ENCODE results near the gene RTP2. TPM values are rescaled to one million over a fixed set of nuclear protein-coding genes. Genes with fewer than 3 reads are reported as not detected.

The RTP2 gene
- total and polyA plus RNA-seq, 9 donors, result not detected

DNA sequence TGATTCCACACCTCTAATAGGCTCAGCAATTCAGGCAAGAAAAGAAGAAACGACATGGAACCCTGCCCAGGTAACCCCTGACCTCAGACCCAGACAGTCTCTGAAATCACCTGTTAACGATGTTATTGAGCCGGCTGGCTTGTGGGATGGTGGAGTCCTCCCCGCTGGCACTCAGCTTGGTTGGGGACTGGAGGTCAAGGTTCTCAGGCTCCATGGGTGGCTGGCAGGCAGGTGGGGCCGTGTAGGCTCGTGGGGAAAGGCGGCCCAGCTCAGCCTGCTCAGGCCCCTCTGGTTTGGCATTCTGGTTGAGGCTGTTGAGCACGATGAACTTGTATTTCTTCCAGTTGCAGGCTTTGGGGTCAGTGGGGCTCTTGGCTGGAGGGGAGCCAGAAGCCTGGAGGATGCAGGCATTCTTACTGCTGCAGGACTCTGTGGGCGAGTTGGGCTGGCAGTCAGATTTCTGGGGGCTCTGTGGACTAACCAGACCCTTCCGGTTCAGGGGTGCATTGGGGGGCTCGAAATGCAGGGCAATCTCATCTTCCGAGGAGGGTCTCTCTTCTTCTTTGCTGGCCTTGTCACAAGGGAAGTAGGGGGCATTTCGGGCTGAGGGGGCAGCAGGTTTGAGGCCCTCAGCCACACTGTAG is 26.7 kb upstream of the RTP2 start:
- no peaks in the 10 kb centered on the region for H3K9me3 ChIP-seq (replicated peaks; ENCODE audit: control insufficient read depth, low read depth, low read length)
- peaks cover 3% of the 10 kb centered on the region for H3K4me1 ChIP-seq (ENCODE audit: control insufficient read depth, insufficient read depth, low read length)
- no peak overlapping the region for H3K27ac ChIP-seq (ENCODE audit: low read length)
- no peak overlapping the region for H3K4me3 ChIP-seq (ENCODE audit: low read length)
- 83% methylated on average over 10 of the region's 13 CpGs for WGBS (ENCODE audit: insufficient coverage)
- no peak for DNase-seq
- H3K36me3 ChIP-seq (ENCODE audit: control insufficient read depth, insufficient read depth, low read length), result peaks cover 77% of the 10 kb centered on the region
- H3K27me3 ChIP-seq (ENCODE audit: control insufficient read depth, insufficient read depth, low read length), result no peaks in the 10 kb centered on the region

DNA sequence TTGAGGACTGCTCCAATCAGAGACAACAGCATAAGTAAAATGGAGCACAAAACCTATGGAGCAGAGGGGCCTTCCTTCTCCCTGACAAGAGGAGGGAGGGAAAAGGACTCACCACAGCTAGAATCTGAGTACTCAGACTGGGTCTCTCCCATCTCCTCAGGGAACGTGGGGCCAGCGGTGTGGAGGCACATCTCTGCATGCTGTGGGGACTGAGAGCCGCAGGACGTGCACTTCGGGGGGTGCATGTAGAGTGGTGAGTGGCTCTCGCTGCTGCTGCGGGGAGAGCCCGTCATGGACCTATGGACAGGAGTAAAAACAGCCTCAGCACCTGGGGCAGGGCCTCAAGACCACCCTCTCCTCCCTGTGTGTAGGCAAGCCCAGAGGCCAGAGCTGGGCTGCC is 25.9 kb upstream of the RTP2 start:
- Histone ChIP-seq H3K36me3 (ENCODE audit: control insufficient read depth, insufficient read depth, low read length) (peaks cover 73% of the 10 kb centered on the region), H3K27ac (ENCODE audit: low read length) (no peak overlapping the region), H3K4me1 (ENCODE audit: control insufficient read depth, insufficient read depth, low read length) (peaks cover 3% of the 10 kb centered on the region), H3K4me3 (ENCODE audit: low read length) (no peak overlapping the region), H3K9me3 (replicated peaks; ENCODE audit: control insufficient read depth, low read depth, low read length) (no peaks in the 10 kb centered on the region), H3K27me3 (ENCODE audit: control insufficient read depth, insufficient read depth, low read length) (no peaks in the 10 kb centered on the region)
- no peak for DNase-seq
- 96% methylated on average over 8 of the region's 8 CpGs for WGBS (ENCODE audit: insufficient coverage)

DNA sequence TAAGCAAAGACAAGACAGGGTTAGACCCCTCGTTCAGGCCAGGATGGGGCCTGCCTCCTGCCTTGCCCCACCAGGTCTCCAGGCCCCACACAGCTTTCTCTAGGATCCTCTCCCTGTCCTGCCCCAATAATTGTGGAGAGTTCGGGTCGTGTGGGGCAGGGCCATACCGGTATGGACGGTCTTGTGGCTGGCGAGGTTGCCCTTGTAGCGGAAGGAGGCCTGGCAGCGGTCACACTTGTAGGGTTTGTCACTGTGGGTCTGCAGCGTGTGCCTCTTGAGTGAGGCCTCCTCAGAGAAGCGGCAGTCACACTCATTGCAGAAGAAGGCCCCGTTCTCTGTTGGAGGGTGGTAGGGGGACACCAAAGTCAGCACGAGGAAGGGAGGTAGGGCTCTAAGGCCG is 24.2 kb upstream of the RTP2 start:
- Histone ChIP-seq H3K27me3 (ENCODE audit: control insufficient read depth, insufficient read depth, low read length) (no peaks in the 10 kb centered on the region), H3K36me3 (ENCODE audit: control insufficient read depth, insufficient read depth, low read length) (peaks cover 76% of the 10 kb centered on the region), H3K4me3 (ENCODE audit: low read length) (no peak overlapping the region), H3K4me1 (ENCODE audit: control insufficient read depth, insufficient read depth, low read length) (peaks cover 3% of the 10 kb centered on the region), H3K9me3 (replicated peaks; ENCODE audit: control insufficient read depth, low read depth, low read length) (no peaks in the 10 kb centered on the region), H3K27ac (ENCODE audit: low read length) (no peak overlapping the region)
- no peak for DNase-seq
- 91% methylated on average over 7 of the region's 13 CpGs for WGBS (ENCODE audit: insufficient coverage)

DNA sequence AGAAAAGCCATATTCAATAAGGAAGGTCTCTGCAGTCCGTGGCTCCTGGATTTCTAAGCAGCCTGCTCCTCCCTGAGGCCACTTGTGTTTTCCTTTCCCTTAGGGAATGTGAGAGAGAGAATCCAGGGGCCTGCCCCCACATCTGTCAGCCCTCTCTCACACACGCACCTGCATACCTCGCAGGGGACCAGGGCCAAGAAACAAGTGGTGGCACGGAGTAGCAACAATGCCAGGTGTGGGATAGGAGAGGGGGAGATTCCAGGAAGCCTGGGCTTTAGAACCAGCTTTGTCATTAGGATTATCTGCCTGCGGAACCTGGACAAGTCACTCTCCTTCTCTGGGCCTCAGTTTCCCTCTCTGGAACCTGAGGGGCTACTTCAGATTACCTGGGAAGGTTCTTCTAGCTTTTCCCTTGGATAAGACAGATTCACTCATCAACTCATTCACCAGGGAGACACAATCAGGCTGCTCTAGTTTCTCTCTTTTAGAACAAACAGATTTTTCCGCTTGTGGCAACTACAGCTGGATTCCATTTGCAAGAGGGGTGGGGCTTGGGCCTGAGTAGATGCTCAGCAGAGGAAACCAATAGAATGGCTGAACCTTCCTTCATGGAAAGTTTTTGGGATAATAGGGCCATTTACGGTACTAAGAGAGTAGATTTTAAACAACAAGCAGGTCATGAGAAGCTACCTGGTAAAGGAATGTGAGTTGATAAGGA is 23.5 kb upstream of the RTP2 start:
- Histone ChIP-seq H3K4me1 (ENCODE audit: control insufficient read depth, insufficient read depth, low read length) (peaks cover 3% of the 10 kb centered on the region), H3K4me3 (ENCODE audit: low read length) (no peak overlapping the region), H3K9me3 (replicated peaks; ENCODE audit: control insufficient read depth, low read depth, low read length) (no peaks in the 10 kb centered on the region), H3K27ac (ENCODE audit: low read length) (no peak overlapping the region), H3K36me3 (ENCODE audit: control insufficient read depth, insufficient read depth, low read length) (peaks cover 71% of the 10 kb centered on the region), H3K27me3 (ENCODE audit: control insufficient read depth, insufficient read depth, low read length) (no peaks in the 10 kb centered on the region)
- WGBS (ENCODE audit: insufficient coverage), result 78% methylated on average over 2 of the region's 7 CpGs
- DNase-seq, result peak; percentile 53

DNA sequence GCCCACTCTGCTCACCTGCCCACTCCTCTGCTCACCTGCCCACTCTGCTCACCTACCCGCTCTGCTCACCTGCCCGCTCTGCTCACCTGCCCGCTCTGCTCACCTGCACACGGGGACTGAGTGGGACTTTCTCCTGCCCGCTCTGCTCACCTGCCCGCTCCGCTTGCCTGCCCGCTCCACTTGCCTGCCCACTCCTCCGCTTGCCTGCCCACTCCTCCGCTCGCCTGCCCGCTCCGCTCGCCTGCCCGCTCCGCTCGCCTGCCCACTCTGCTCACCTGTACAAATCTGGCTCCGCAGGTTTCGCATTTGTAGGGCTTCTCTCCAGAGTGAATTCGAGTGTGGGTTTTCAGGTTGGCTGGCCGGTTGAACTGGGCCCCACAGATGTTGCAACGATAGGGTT is 22.9 kb upstream of the RTP2 start:
- no peak for DNase-seq
- peaks cover 66% of the 10 kb centered on the region for H3K36me3 ChIP-seq (ENCODE audit: control insufficient read depth, insufficient read depth, low read length)
- H3K27ac ChIP-seq (ENCODE audit: low read length), result no peak overlapping the region
- H3K4me3 ChIP-seq (ENCODE audit: low read length), result no peak overlapping the region
- no peaks in the 10 kb centered on the region for H3K27me3 ChIP-seq (ENCODE audit: control insufficient read depth, insufficient read depth, low read length)
- 95% methylated on average over 20 of the region's 22 CpGs for WGBS (ENCODE audit: insufficient coverage)
- no peaks in the 10 kb centered on the region for H3K9me3 ChIP-seq (replicated peaks; ENCODE audit: control insufficient read depth, low read depth, low read length)
- H3K4me1 ChIP-seq (ENCODE audit: control insufficient read depth, insufficient read depth, low read length), result peaks cover 3% of the 10 kb centered on the region

DNA sequence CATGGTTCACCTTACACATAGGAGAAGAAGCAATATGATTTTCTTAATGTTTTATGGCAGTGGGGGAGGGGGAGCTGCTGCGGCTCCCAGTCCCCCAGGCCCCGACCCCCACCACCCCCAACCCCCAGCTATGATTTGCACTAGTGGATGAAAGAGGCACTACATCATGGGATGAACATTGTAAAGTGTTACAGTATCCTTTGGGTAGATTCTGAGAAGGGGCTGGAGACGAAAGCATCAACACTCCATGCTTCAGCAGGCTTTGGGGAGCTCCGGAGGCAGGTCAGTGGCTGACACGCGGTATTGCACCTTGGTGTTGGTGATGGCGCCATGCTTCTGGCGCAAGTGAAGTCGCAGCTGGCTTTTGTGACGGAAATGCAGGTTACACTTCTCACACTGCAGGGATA is 19.9 kb upstream of the RTP2 start:
- H3K27ac ChIP-seq (ENCODE audit: low read length), result no peak overlapping the region
- 67% methylated on average over 2 of the region's 10 CpGs for WGBS (ENCODE audit: insufficient coverage)

DNA sequence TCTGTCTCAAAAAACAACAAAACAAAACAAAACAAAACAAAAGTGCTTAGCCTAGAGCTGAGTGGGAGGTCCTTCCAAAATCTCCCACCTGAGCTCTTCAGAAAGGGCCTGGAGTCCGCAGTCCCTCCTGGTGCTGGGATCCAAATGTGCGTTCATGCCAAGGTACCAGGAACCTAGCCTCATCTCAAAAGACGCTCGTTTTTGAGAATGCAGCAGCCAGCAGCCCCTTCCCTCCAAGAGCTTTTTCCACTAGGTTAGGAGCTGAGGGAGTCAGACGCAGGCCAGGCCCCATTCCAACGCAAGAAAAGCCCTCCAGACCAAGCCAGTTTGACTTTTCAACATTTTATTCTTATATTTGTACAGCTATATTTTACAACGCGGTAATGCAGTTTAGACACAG is 18.7 kb upstream of the RTP2 start:
- Histone ChIP-seq H3K27ac (ENCODE audit: low read length) (no peak overlapping the region), H3K27me3 (ENCODE audit: control insufficient read depth, insufficient read depth, low read length) (no peaks in the 10 kb centered on the region), H3K4me3 (ENCODE audit: low read length) (no peak overlapping the region), H3K36me3 (ENCODE audit: control insufficient read depth, insufficient read depth, low read length) (peaks cover 31% of the 10 kb centered on the region), H3K9me3 (replicated peaks; ENCODE audit: control insufficient read depth, low read depth, low read length) (no peaks in the 10 kb centered on the region), H3K4me1 (ENCODE audit: control insufficient read depth, insufficient read depth, low read length) (peaks cover 5% of the 10 kb centered on the region)
- WGBS (ENCODE audit: insufficient coverage), result 80% methylated on average over 4 of the region's 8 CpGs
- no peak for DNase-seq

More for the DNA sequence above, 19.9 kb upstream of the RTP2 start:
- Histone ChIP-seq H3K4me3 (ENCODE audit: low read length) (no peak overlapping the region), H3K27me3 (ENCODE audit: control insufficient read depth, insufficient read depth, low read length) (no peaks in the 10 kb centered on the region), H3K36me3 (ENCODE audit: control insufficient read depth, insufficient read depth, low read length) (peaks cover 40% of the 10 kb centered on the region), H3K4me1 (ENCODE audit: control insufficient read depth, insufficient read depth, low read length) (peaks cover 5% of the 10 kb centered on the region), H3K9me3 (replicated peaks; ENCODE audit: control insufficient read depth, low read depth, low read length) (no peaks in the 10 kb centered on the region)
- DNase-seq, result no peak

DNA sequence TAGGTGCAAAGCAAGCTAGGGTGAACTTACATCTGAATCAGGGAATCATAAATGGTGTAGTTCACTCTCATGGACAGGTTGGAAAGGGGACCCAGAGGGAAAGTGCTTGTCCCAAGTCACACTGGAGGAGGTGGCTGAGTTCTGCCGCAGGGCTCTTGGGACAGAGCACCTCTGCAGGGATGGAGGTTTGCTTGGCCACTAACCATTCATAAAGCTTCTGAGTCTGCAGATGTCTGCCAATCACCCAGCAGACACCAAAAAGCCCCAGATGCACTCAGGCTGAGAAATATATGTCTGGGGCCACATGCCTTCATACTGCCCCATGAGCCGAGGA is 17.9 kb upstream of the RTP2 start:
- H3K4me3 ChIP-seq (ENCODE audit: low read length), result no peak overlapping the region
- no peaks in the 10 kb centered on the region for H3K27me3 ChIP-seq (ENCODE audit: control insufficient read depth, insufficient read depth, low read length)
- H3K27ac ChIP-seq (ENCODE audit: low read length), result no peak overlapping the region
- H3K36me3 ChIP-seq (ENCODE audit: control insufficient read depth, insufficient read depth, low read length), result peaks cover 24% of the 10 kb centered on the region
- DNase-seq, result no peak
- H3K9me3 ChIP-seq (replicated peaks; ENCODE audit: control insufficient read depth, low read depth, low read length), result no peaks in the 10 kb centered on the region
- H3K4me1 ChIP-seq (ENCODE audit: control insufficient read depth, insufficient read depth, low read length), result peaks cover 3% of the 10 kb centered on the region
- WGBS (ENCODE audit: insufficient coverage), result 100% methylated on average over 1 of the region's 2 CpGs

DNA sequence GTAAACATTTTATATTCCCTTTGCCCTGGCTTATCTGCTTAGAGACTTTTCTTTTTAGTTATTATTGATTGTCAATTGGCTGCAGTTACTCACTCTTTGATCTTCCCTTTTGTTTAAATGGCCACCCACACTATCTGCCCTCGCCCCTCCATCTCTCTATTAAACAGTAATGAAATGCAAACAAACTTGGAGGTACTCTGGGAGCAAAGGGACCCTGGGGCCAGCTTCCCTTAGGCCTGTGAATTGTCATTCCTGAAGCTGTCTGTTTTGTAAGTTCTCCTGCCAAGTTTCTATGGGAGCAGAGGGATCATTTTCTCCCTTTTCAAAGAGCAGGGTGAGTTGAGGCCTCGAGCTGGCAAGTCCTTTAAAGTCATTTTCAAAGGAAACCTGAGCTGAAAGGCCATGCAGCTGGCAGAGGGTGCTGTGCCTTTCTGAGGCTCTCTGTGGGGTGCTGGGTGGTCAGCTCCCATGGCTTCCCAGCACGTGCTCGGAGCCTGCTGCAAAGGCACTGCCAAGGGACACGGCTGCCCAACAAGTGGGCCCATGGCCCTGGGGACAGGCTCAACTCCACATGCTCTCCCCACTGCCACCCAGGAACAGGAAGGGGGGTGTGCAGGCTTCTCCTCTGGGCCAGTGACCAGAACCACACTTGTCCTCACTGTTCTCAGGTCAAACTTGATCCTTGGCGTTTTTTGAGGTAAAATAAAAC is 17.4 kb upstream of the RTP2 start:
- DNase-seq, result no peak

DNA sequence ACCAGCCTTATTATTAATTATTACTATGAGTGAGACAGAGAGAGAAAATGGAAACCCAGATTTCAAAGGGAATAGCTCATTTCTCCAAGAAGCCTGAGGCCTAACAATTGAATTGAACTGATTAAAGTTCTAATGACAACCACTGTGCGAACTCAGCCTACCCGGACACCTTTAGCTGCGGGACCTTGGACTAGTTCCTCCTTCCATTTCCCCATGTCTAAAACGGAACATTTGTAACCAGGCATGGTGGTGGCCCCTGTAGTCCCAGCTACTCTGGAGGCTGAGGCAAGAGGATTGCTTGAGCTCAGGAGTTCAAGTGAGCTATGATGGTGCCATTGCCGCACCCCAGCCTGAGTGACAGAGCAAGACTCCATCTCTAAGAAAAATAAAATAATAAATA is 16.4 kb upstream of the RTP2 start:
- Histone ChIP-seq H3K9me3 (replicated peaks; ENCODE audit: control insufficient read depth, low read depth, low read length) (no peaks in the 10 kb centered on the region), H3K4me1 (ENCODE audit: control insufficient read depth, insufficient read depth, low read length) (peaks cover 3% of the 10 kb centered on the region), H3K27ac (ENCODE audit: low read length) (no peak overlapping the region), H3K4me3 (ENCODE audit: low read length) (no peak overlapping the region), H3K36me3 (ENCODE audit: control insufficient read depth, insufficient read depth, low read length) (peaks cover 10% of the 10 kb centered on the region), H3K27me3 (ENCODE audit: control insufficient read depth, insufficient read depth, low read length) (no peaks in the 10 kb centered on the region)
- no peak for DNase-seq
- WGBS (ENCODE audit: insufficient coverage), result 100% methylated on average over 1 of the region's 5 CpGs

More for the DNA sequence above, 17.4 kb upstream of the RTP2 start:
- no peak overlapping the region for H3K4me3 ChIP-seq (ENCODE audit: low read length)
- H3K27ac ChIP-seq (ENCODE audit: low read length), result no peak overlapping the region
- 76% methylated on average over 2 of the region's 6 CpGs for WGBS (ENCODE audit: insufficient coverage)
- peaks cover 18% of the 10 kb centered on the region for H3K36me3 ChIP-seq (ENCODE audit: control insufficient read depth, insufficient read depth, low read length)
- no peaks in the 10 kb centered on the region for H3K27me3 ChIP-seq (ENCODE audit: control insufficient read depth, insufficient read depth, low read length)
- H3K9me3 ChIP-seq (replicated peaks; ENCODE audit: control insufficient read depth, low read depth, low read length), result no peaks in the 10 kb centered on the region
- peaks cover 3% of the 10 kb centered on the region for H3K4me1 ChIP-seq (ENCODE audit: control insufficient read depth, insufficient read depth, low read length)

Data from muscle of leg (tissue), 11 donors.